Epithelial cell of proximal tubule (primary cell): Measurements from ENCODE around the gene SPDYE6. TPM values are rescaled to one million over a fixed set of nuclear protein-coding genes. Genes with fewer than 3 reads are reported as not detected.

Experiments
- DNase-seq: peaks from one replicate; pipeline ENCODE4 v3.0.0-alpha.2; 2011; ENCODE audit warnings: low read depth
- H3K4me3 ChIP-seq: 2 replicates; pipeline ENCODE4 v1.5.1; 2011; ENCODE audit warnings: low read depth, mild to moderate bottlenecking, low read length
- CTCF ChIP-seq: conservative IDR thresholded peaks from 2 replicates; pipeline ENCODE4 v1.5.1; 2012; ENCODE audit warnings: low read depth, mild to moderate bottlenecking, low read length
- total RNA-seq: library from RNA; depleted of rRNA; stranded (reverse); fragments of >200 nt; gene quantifications from 2 replicates; pipeline ENCODE4 v1.2.3, GENCODE V29; 2015

SPDYE6 gene
- total RNA-seq, 1 donor from 2014 or later, result not detected

GRCh38 chr7:102395873-102396709 lies 39.8 kb upstream of the SPDYE6 start, which contains the start of gene PRKRIP1:
PRKRIP1 (plus strand) TSS chr7:102396363; CDS start chr7:102396412, 49 bp downstream.
- TF ChIP-seq CTCF, result no peak
- peak; percentile 86 for DNase-seq
- peak within 1 kb of the TSS; percentile 100 for H3K4me3 ChIP-seq

GRCh38 chr7:102395592-102395872 lies 39.3 kb upstream of the SPDYE6 start:
- no peak for TF ChIP-seq CTCF
- DNase-seq, result peak; percentile 59
- peak overlapping the region; percentile 100 for H3K4me3 ChIP-seq

GRCh38 chr7:102393467-102393866 lies 37.2 kb upstream of the SPDYE6 start:
- DNase-seq, result no peak
- no peak overlapping the region for H3K4me3 ChIP-seq
- TF ChIP-seq CTCF, result no peak

GRCh38 chr7:102392330-102392729 lies 36.1 kb upstream of the SPDYE6 start:
- TF ChIP-seq CTCF, result no peak

GRCh38 chr7:102390697-102391484 lies 34.6 kb upstream of the SPDYE6 start:
- H3K4me3 ChIP-seq, result no peak overlapping the region
- no peak for DNase-seq
- TF ChIP-seq CTCF, result peak; percentile 92

More at GRCh38 chr7:102392330-102392729, 36.1 kb upstream of the SPDYE6 start:
- H3K4me3 ChIP-seq, result no peak overlapping the region
- no peak for DNase-seq

- no peak for DNase-seq
- no peak for TF ChIP-seq CTCF
- H3K4me3 ChIP-seq, result no peak overlapping the region
These were observed 33.6 kb upstream of the SPDYE6 start for GRCh38 chr7:102389810-102390209.
